ENCODE results near the gene NTPCR. TPM values are rescaled to one million over a fixed set of nuclear protein-coding genes. Genes with fewer than 3 reads are reported as not detected.
"Not testable (repeated sequence)": the region's sequence is repeated elsewhere in the genome, so short reads cannot be mapped to it uniquely, and the experiment has no call there.

Gene NTPCR
- 10 to 100 TPM; 40.9 to 53.0 TPM for total RNA-seq

DNA sequence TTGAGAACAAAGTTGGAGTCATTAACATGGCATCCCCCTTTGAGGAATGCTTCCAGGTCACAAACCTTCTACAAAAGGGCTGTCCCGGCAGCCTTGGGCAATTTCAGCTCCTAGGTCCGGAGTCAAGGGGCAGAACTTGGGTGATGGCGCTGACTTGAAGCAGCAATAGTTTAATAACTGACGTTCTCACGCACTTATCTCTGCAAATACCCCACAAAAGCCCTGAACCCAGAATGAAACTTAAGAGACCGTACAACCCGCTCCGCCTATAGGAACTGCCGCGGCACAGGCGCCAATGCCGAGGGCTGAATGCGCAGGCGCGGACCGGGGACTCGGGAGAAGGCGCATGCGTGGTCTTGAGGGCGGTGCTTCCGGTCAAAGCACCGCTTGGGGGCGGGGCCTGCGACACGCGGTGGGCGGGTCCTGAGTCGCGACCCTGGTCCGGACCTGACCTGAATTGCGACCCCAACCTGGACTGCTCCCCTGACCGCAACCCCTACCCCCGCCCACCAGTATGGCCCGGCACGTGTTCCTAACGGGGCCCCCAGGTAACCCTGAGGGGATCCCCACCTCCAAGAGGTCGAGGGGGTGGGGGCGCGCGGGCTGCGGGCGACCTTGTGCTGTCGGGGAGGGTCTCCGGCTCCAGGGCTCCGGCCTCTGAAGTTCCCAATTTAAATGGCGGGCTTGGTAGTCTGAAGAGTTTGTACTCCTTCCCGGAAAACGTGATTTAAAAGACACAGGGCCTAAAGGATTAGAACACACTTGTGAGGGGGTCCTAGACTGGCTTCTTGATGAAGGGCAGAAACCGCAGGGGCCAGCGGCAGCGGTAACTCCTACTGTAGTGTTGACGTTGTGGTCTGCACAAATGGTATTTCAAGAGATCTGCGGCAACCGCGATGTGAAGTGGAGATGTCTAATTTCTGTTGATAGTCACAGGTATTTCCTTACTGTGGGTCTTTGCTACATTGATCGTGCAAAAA, at the start of gene NTPCR:
NTPCR (plus strand) TSS at position 415 of the 980 bp plus-strand sequence; CDS start at position 515, 100 bp downstream.
- peaks cover 14% of the 10 kb centered on the region for H3K36me3 Mint-ChIP-seq (ENCODE audit: low read depth)
- H3K9me3 Mint-ChIP-seq, result no peaks in the 10 kb centered on the region
- peak within 1 kb of the TSS; percentile 92 for H3K27ac Mint-ChIP-seq
- H3K27me3 Mint-ChIP-seq, result no peaks in the 10 kb centered on the region
- peaks cover 21% of the 10 kb centered on the region for H3K4me1 Mint-ChIP-seq
- peak within 1 kb of the TSS; percentile 96 for H3K4me3 Mint-ChIP-seq
- ATAC-seq (replicated peaks), result peak; percentile 86

- Mint-ChIP-seq H3K27me3 (no peaks in the 10 kb centered on the region), H3K27ac (no peak overlapping the region), H3K4me3 (peak overlapping the region; percentile 11), H3K36me3 (ENCODE audit: low read depth) (no peaks in the 10 kb centered on the region), H3K4me1 (peaks cover 12% of the 10 kb centered on the region), H3K9me3 (no peaks in the 10 kb centered on the region)
- ATAC-seq (replicated peaks), result no peak
Measured at GRCh38 chr1:232900818-232901217, 49.6 kb upstream of the NTPCR start.

- Mint-ChIP-seq H3K4me3 (peak overlapping the region; percentile 11), H3K4me1 (peaks cover 12% of the 10 kb centered on the region), H3K27ac (no peak overlapping the region), H3K36me3 (ENCODE audit: low read depth) (no peaks in the 10 kb centered on the region), H3K9me3 (no peaks in the 10 kb centered on the region), H3K27me3 (no peaks in the 10 kb centered on the region)
- ATAC-seq (replicated peaks), result no peak
Measured at GRCh38 chr1:232901255-232901654, 49.2 kb upstream of the NTPCR start.

DNA sequence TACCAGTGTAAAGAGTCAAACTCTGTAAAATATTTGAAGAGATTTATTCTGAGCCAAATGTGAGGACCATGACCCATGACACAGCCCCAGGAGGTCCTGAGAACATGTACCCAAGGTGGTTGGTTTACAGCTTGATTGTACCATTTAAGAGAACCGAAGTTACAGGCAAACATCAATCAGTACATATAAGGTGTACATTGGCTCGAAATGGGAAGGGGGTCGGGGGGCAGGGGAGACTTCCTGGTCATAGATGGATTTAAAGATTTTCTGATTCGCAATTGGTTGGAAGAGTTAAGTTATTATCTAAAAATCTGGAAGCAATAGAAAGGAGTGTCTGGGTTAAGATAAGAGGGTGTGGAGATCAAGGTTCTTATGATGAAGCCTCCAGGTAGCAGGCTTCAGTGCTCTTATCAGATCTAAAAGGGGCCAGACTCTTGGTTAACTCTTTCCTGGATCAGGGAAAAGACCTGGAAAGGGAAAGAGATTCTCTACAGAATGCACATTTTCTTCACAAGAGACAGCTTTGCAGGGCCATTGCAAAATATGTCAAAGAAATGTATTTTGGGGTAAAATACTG, 47.5 kb upstream of the NTPCR start:
- Mint-ChIP-seq H3K4me1 (peaks cover 12% of the 10 kb centered on the region), H3K36me3 (ENCODE audit: low read depth) (no peaks in the 10 kb centered on the region), H3K27ac (no peak overlapping the region), H3K9me3 (no peaks in the 10 kb centered on the region), H3K4me3 (no peak overlapping the region), H3K27me3 (no peaks in the 10 kb centered on the region)
- ATAC-seq (replicated peaks), result no peak

GRCh38 chr1:232904131-232904530, 46.3 kb upstream of the NTPCR start:
- Mint-ChIP-seq H3K4me1 (peaks cover 12% of the 10 kb centered on the region), H3K4me3 (no peak overlapping the region), H3K9me3 (no peaks in the 10 kb centered on the region), H3K36me3 (ENCODE audit: low read depth) (no peaks in the 10 kb centered on the region), H3K27me3 (no peaks in the 10 kb centered on the region), H3K27ac (no peak overlapping the region)
- no peak for ATAC-seq (replicated peaks)

- peak; percentile 92 for ATAC-seq (replicated peaks)
- Mint-ChIP-seq H3K9me3 (no peaks in the 10 kb centered on the region), H3K27ac (no peak overlapping the region), H3K4me3 (no peak overlapping the region), H3K27me3 (no peaks in the 10 kb centered on the region), H3K4me1 (peaks cover 12% of the 10 kb centered on the region), H3K36me3 (ENCODE audit: low read depth) (no peaks in the 10 kb centered on the region)
Measured at GRCh38 chr1:232904566-232904965, 45.8 kb upstream of the NTPCR start.

DNA sequence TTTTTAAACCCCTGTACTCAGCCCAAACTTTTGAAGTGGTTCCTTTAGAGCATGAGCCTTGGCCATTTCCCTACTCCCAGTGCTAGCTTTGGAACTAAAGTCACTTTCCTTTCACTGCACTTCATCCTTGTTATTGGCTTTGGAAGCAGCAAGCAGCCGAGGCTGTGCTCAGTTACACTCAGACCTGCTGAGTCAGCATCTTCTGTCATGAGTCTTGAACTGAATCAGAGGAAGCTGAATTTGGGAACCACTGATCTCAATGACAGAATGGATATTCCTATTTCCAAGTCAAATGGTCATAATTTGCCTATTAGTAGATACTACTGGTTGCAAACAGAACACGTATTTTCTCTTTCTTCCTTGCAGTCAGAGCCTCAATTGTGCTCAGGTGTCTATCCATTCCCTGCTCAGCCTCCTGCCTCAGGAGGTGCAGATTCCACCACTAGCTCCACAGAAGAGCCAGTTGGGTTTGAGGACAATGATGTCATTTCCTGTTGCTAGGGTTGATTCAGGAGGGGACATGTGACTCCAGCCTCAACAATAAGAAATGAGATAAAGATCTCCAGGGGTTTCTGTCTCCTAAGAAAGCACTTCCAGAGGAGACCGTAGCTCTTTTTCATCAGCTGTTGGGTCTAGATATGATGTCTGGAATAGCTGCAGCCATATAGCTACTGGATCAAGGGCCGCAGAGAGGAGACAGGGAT, 44.9 kb upstream of the NTPCR start:
- Mint-ChIP-seq H3K27ac (no peak overlapping the region), H3K9me3 (peaks cover 4% of the 10 kb centered on the region), H3K4me1 (peaks cover 20% of the 10 kb centered on the region), H3K36me3 (ENCODE audit: low read depth) (no peaks in the 10 kb centered on the region), H3K4me3 (no peak overlapping the region), H3K27me3 (no peaks in the 10 kb centered on the region)
- ATAC-seq (replicated peaks), result peak; percentile 28

DNA sequence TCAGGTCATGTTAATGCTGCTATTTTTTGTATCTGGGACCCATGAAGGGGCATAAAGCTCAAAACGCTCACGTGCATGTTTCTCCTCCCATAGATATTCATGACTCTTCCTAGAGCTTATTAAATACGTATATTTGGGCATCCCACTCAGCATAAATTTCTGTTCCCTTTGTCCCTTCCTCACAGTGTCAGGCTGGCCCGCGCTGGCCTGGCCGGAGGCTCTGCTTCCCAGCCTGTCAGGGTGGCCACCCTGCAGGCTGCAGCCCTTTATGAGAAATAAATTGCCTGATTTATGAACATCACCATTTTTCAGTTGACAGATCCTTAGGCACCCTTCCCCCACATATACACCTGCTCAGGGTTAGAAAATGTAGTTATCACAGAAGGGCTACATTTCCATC, 44.0 kb upstream of the NTPCR start:
- no peak for ATAC-seq (replicated peaks)
- H3K27me3 Mint-ChIP-seq, result no peaks in the 10 kb centered on the region
- H3K9me3 Mint-ChIP-seq, result peaks cover 4% of the 10 kb centered on the region
- peaks cover 26% of the 10 kb centered on the region for H3K4me1 Mint-ChIP-seq
- no peak overlapping the region for H3K27ac Mint-ChIP-seq
- H3K4me3 Mint-ChIP-seq, result no peak overlapping the region
- H3K36me3 Mint-ChIP-seq (ENCODE audit: low read depth), result no peaks in the 10 kb centered on the region

GRCh38 chr1:232908831-232909230, 41.6 kb upstream of the NTPCR start:
- Mint-ChIP-seq H3K9me3 (peaks cover 4% of the 10 kb centered on the region), H3K4me1 (peaks cover 27% of the 10 kb centered on the region), H3K4me3 (no peak overlapping the region), H3K36me3 (ENCODE audit: low read depth) (no peaks in the 10 kb centered on the region), H3K27me3 (no peaks in the 10 kb centered on the region), H3K27ac (no peak overlapping the region)
- ATAC-seq (replicated peaks), result no peak

- Mint-ChIP-seq H3K4me1 (peaks cover 23% of the 10 kb centered on the region), H3K27ac (no peak overlapping the region), H3K27me3 (no peaks in the 10 kb centered on the region), H3K9me3 (peaks cover 4% of the 10 kb centered on the region), H3K4me3 (no peak overlapping the region), H3K36me3 (ENCODE audit: low read depth) (no peaks in the 10 kb centered on the region)
- no peak for ATAC-seq (replicated peaks)
Measured at GRCh38 chr1:232909752-232910151, 40.7 kb upstream of the NTPCR start.

DNA sequence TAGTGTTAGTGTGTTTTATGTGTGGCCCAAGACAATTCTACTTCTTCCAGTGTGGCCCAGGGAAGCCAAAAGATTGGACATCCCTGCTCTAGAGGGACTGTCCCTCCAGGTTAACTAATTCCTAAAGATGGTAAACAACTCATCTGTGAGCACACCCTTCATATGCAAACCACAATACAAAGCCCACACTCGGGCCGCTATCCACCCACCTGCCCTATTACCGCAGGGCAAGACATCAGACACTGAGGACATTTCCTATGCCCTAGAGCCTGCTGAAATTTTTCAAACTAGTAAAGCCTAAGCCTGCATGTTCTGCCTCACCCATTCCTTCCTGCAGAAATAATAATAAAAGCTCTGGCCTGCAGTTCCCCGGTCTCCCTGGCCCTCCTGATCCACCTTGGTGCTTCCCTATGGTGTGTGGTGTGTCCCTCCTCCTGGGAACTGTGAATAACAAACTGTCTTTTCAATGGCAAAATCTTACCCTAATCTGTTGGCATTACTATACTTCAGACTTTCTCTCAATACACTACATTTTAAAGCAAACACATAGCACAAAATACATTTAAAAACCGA, 39.3 kb upstream of the NTPCR start:
- Mint-ChIP-seq H3K4me1 (peaks cover 15% of the 10 kb centered on the region), H3K27ac (no peak overlapping the region), H3K4me3 (no peak overlapping the region), H3K36me3 (ENCODE audit: low read depth) (no peaks in the 10 kb centered on the region), H3K27me3 (no peaks in the 10 kb centered on the region), H3K9me3 (peaks cover 4% of the 10 kb centered on the region)
- ATAC-seq (replicated peaks), result peak; percentile 92

GRCh38 chr1:232912845-232913580, 37.4 kb upstream of the NTPCR start:
- Mint-ChIP-seq H3K4me3 (no peak overlapping the region), H3K36me3 (ENCODE audit: low read depth) (no peaks in the 10 kb centered on the region), H3K9me3 (peaks cover 8% of the 10 kb centered on the region), H3K27ac (no peak overlapping the region), H3K27me3 (no peaks in the 10 kb centered on the region), H3K4me1 (peaks cover 15% of the 10 kb centered on the region)
- no peak for ATAC-seq (replicated peaks)

GRCh38 chr1:232914271-232914670, 36.1 kb upstream of the NTPCR start:
- H3K9me3 Mint-ChIP-seq; H3K27ac Mint-ChIP-seq; ATAC-seq (replicated peaks); H3K27me3 Mint-ChIP-seq; H3K36me3 Mint-ChIP-seq (ENCODE audit: low read depth); H3K4me3 Mint-ChIP-seq: not testable (repeated sequence)
- peaks cover 15% of the 10 kb centered on the region for H3K4me1 Mint-ChIP-seq

DNA sequence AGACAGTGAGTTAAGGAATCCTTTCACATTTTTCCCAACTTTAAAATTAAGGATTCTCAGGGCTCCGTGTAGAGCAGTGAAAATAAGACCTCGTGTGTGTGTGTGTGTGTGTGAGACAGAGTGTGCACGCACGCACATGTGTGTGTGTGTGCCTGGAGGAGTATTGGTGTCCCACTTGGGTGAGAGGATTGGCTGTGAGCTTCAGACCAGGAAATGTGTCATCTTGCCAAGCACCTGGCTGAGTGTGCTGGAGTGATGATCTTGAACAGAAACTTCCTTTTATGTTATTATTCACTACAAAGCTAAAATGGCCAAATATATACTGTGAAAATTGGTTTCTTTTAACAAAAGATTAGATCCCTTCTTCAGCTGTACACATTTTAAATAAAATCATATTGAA, 35.2 kb upstream of the NTPCR start:
- Mint-ChIP-seq H3K9me3 (peaks cover 4% of the 10 kb centered on the region), H3K27ac (no peak overlapping the region), H3K27me3 (no peaks in the 10 kb centered on the region), H3K4me1 (peaks cover 10% of the 10 kb centered on the region), H3K36me3 (ENCODE audit: low read depth) (no peaks in the 10 kb centered on the region), H3K4me3 (no peak overlapping the region)
- no peak for ATAC-seq (replicated peaks)

All from activated T-helper 17 cell treated with anti-CD3 and anti-CD28 coated beads, Interleukin-2, amount 50 U/mL, for 72 hours (primary cell).